K562 (cell line): ENCODE measurements around the gene PLXNA2. TPM values are rescaled to one million over a fixed set of nuclear protein-coding genes. Genes with fewer than 3 reads are reported as not detected.

ENCODE experiments used
- ATF3 ChIP-seq, 2 experiments: fragments of 450-650 bp in 1 of 2; sonication (generic) in 1 of 2; formaldehyde crosslinking in 1 of 2; IDR thresholded peaks in 1 of 2; conservative IDR thresholded peaks in 1 of 2; 2 replicates each; pipeline versions ENCODE4 v1.6.1 to v1.8.1; 2016 to 2023; ENCODE audit warnings: mild to moderate bottlenecking in 2 of 2, moderate library complexity in 2 of 2, inconsistent platforms in 1 of 2, missing genetic modification reagents in 1 of 2
- E2F5 ChIP-seq: sonication (generic); formaldehyde crosslinking; IDR thresholded peaks from 2 replicates; pipeline ENCODE4 v1.8.0; 2022; ENCODE audit warnings: mild to moderate bottlenecking, missing genetic modification reagents
- EP300 ChIP-seq: IDR thresholded peaks from 2 replicates; pipeline ENCODE4 v1.6.1; 2012; ENCODE audit warnings: low read length, improper control_type of control experiment
- MCM7 ChIP-seq, 2 experiments: fragments of 450-650 bp; IDR thresholded peaks; 2 replicates each; pipeline ENCODE4 v1.6.1; 2016 to 2018
- SIN3A ChIP-seq, 2 experiments: fragments of 150-350 bp in 1 of 2; IDR thresholded peaks; 2 replicates each; pipeline ENCODE4 v1.6.1; 2011 to 2016; ENCODE audit warnings: borderline replicate concordance in 2 of 2, low read depth in 2 of 2, low read length in 2 of 2, mild to moderate bottlenecking in 2 of 2, moderate library complexity in 2 of 2; ENCODE audit not compliant: control insufficient read depth in 1 of 2
- SMARCB1 ChIP-seq: IDR thresholded peaks from 2 replicates; pipeline ENCODE4 v1.6.1; 2011; ENCODE audit warnings: improper control_type of control experiment, low read depth; ENCODE audit not compliant: insufficient read length
- ZC3H11A ChIP-seq: IDR thresholded peaks from 2 replicates; pipeline ENCODE4 v1.6.1; 2012; ENCODE audit warnings: low read depth, low read length, improper control_type of control experiment
- ZNF408 ChIP-seq: fragments of 250-450 bp; sonication (Bioruptor Pico); IDR thresholded peaks from 2 replicates; pipeline ENCODE4 v1.4.0; 2020; ENCODE audit warnings: low read depth, mild to moderate bottlenecking, moderate library complexity
- polyA plus RNA-seq, 8 experiments: library from polyadenylated mRNA; depleted of rRNA in 4 of 8; stranded (reverse) in 5 of 8; unstranded in 3 of 8; fragments of >200 nt; fragmentation: Nextera tagmentation in 2 of 8; fragmentation: Illumina TruSeq in 1 of 8; extraction: Ambion mirVana in 2 of 8; extraction: Trizol in 1 of 8; gene quantifications; 2 replicates each; pipeline versions ENCODE4 v1.2.1 to v1.2.3, GENCODE V29; 2011 to 2014; ENCODE audit warnings: inconsistent platforms in 1 of 8, missing spikeins in 1 of 8
- total RNA-seq, 7 experiments: library from RNA; depleted of rRNA in 6 of 7; stranded (reverse); fragments of >200 nt in 6 of 7; fragmentation: Illumina TruSeq in 2 of 7; extraction: Trizol in 2 of 7; gene quantifications; 2 replicates each; pipeline versions ENCODE4 v1.2.1 to v1.2.3, GENCODE V29; 2011 to 2021; ENCODE audit warnings: low replicate concordance in 1 of 7
- TF ChIP-seq, protein P1 (sequence below): IDR thresholded peaks from 3 replicates; pipeline ENCODE4 v1.6.1; 2011; ENCODE audit warnings: borderline replicate concordance, mild to moderate bottlenecking, moderate library complexity; ENCODE audit not compliant: insufficient read length; ENCODE audit errors: extremely low read depth

PLXNA2 gene
- total and polyA plus RNA-seq, 9 of the 15 experiments (the other 6 are each of a cell fraction or from before 2014, with no cell fraction given), result 0.01 to 1.3 (median 0.32) TPM

DNA sequence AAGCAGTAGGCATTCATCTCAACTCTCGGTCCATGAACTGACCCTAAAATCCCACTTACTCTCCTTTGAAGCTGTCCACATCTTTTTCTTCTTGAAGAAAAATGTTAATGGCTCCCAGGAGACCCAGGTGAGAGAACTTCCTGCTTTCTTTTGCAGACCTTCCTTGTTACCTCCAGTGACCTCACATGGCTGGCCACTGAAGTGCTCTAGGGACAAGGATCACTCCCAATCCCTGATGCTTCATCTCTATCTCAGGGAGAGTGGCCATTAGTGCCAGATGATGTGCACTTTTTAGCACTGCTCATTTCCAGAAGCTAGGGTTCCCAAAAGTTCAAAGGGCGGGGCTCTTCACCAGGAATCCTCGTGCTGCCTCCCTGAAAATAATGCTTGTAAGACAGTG, 16.2 kb downstream of the PLXNA2 start (continued):
- TF ChIP-seq, protein P1, sequence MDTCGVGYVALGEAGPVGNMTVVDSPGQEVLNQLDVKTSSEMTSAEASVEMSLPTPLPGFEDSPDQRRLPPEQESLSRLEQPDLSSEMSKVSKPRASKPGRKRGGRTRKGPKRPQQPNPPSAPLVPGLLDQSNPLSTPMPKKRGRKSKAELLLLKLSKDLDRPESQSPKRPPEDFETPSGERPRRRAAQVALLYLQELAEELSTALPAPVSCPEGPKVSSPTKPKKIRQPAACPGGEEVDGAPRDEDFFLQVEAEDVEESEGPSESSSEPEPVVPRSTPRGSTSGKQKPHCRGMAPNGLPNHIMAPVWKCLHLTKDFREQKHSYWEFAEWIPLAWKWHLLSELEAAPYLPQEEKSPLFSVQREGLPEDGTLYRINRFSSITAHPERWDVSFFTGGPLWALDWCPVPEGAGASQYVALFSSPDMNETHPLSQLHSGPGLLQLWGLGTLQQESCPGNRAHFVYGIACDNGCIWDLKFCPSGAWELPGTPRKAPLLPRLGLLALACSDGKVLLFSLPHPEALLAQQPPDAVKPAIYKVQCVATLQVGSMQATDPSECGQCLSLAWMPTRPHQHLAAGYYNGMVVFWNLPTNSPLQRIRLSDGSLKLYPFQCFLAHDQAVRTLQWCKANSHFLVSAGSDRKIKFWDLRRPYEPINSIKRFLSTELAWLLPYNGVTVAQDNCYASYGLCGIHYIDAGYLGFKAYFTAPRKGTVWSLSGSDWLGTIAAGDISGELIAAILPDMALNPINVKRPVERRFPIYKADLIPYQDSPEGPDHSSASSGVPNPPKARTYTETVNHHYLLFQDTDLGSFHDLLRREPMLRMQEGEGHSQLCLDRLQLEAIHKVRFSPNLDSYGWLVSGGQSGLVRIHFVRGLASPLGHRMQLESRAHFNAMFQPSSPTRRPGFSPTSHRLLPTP, result no peak
- TF ChIP-seq SMARCB1 (no peak), ZNF408 (CRISPR knock-in tag) (no peak), SIN3A (IDR thresholded peaks at IDR 0.05; ENCODE audit: borderline replicate concordance in 2 of 2, control insufficient read depth in 1 of 2, low read depth in 2 of 2, low read length in 2 of 2) (no peak), ZC3H11A (no peak), ATF3 (IDR thresholded peaks at IDR 0.05) (no peak), ATF3 (CRISPR knock-in tag; conservative IDR thresholded peaks at IDR 0.05) (no peak), EP300 (no peak), MCM7 (IDR thresholded peaks at IDR 0.05) (no peak), E2F5 (CRISPR knock-in tag) (no peak)
